ENCODE data around the gene CEMP1.
"Not testable (repeated sequence)": the region's sequence is repeated elsewhere in the genome, so short reads cannot be mapped to it uniquely, and the experiment has no call there.

The CEMP1 gene

DNA sequence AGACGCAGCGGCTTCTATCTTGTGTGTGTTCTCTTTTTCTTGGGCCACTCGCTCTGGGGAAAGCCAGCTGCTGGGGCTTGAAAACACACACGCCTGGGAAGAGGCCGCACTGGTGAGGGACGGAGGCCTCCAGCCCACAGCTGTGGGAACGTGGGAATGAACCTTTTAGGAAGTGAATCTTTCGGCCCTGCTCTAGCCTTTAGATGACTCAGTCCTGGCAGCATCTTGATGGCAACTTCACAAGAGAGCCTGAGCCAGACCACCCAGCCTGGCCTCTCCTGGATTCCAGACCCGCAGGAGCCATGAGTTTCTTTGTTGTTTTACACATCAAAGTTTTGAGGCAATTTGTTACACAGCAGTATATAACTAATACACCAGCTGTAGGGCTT, 4.4 kb upstream of the CEMP1 start:
- Mint-ChIP-seq H3K9me3 (no peaks in the 10 kb centered on the region), H3K4me3 (peak overlapping the region; percentile 56 to 75 (median 72)), H3K36me3 (ENCODE audit: low read depth) (no peaks in the 10 kb centered on the region), H3K27me3 (ENCODE audit: low read depth) (no peaks in the 10 kb centered on the region), H3K4me1 (peaks cover 25% of the 10 kb centered on the region), H3K27ac (peak overlapping the region in 1 of 3 experiments; percentile 44)
- TF ChIP-seq, protein P1, sequence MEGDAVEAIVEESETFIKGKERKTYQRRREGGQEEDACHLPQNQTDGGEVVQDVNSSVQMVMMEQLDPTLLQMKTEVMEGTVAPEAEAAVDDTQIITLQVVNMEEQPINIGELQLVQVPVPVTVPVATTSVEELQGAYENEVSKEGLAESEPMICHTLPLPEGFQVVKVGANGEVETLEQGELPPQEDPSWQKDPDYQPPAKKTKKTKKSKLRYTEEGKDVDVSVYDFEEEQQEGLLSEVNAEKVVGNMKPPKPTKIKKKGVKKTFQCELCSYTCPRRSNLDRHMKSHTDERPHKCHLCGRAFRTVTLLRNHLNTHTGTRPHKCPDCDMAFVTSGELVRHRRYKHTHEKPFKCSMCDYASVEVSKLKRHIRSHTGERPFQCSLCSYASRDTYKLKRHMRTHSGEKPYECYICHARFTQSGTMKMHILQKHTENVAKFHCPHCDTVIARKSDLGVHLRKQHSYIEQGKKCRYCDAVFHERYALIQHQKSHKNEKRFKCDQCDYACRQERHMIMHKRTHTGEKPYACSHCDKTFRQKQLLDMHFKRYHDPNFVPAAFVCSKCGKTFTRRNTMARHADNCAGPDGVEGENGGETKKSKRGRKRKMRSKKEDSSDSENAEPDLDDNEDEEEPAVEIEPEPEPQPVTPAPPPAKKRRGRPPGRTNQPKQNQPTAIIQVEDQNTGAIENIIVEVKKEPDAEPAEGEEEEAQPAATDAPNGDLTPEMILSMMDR (IDR thresholded peaks at IDR 0.05; ENCODE audit: unreplicated experiment in 3 of 3): no peak

DNA sequence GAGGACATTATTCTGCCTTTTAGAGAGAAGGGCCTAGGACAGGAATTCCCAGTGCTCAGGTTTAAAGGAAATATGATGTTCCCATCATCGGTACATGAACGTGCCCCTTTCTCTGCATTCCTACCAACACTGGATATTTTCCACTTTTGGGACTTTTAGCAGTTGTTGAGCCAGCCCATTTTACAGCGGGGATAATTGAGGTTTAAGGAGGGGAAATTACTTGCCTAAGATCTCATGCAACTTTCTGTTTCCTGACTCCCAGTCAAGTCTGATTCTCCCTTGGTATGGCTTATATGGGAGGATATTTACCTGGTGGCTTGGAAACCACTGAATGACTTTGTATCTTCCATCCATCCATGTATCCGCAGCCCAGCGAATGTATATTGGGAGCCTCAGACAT, 3.1 kb upstream of the CEMP1 start:
- H3K36me3 Mint-ChIP-seq (ENCODE audit: low read depth); H3K27me3 Mint-ChIP-seq (ENCODE audit: low read depth); H3K9me3 Mint-ChIP-seq: not testable (repeated sequence)
- H3K4me1 Mint-ChIP-seq: peaks cover 12% of the 10 kb centered on the region
- H3K27ac Mint-ChIP-seq: peak overlapping the region in 2 of 3 experiments; percentile 21 to 39
- peak overlapping the region; percentile 71 to 79 (median 74) for H3K4me3 Mint-ChIP-seq

DNA sequence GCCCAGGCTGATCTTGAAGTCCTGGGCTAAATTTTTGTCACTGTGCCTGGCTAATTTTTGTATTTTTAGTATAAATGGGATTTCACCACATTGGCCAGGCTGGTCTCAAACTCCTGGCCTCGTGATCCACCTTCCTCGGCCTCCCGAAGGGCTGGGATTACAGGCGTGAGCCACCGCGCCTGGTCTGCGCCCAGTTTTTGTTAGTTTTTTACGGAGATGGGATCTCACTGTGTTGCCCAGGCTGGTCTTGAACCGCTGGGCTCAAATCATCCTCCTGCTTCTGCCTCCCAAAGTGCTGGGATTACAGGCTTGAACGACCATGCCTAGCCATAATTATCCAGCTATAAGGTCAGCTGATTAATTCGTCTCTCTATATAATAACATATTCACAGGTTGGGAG, 2.7 kb upstream of the CEMP1 start:
- Mint-ChIP-seq H3K9me3 (no peaks in the 10 kb centered on the region), H3K27me3 (ENCODE audit: low read depth) (no peaks in the 10 kb centered on the region), H3K36me3 (ENCODE audit: low read depth) (no peaks in the 10 kb centered on the region), H3K4me3 (peak overlapping the region; percentile 71 to 79 (median 74)), H3K4me1 (peaks cover 9% of the 10 kb centered on the region), H3K27ac (peak overlapping the region in 2 of 3 experiments; percentile 21 to 39)
- TF ChIP-seq, protein P1 (IDR thresholded peaks at IDR 0.05; ENCODE audit: unreplicated experiment in 3 of 3): no peak

DNA sequence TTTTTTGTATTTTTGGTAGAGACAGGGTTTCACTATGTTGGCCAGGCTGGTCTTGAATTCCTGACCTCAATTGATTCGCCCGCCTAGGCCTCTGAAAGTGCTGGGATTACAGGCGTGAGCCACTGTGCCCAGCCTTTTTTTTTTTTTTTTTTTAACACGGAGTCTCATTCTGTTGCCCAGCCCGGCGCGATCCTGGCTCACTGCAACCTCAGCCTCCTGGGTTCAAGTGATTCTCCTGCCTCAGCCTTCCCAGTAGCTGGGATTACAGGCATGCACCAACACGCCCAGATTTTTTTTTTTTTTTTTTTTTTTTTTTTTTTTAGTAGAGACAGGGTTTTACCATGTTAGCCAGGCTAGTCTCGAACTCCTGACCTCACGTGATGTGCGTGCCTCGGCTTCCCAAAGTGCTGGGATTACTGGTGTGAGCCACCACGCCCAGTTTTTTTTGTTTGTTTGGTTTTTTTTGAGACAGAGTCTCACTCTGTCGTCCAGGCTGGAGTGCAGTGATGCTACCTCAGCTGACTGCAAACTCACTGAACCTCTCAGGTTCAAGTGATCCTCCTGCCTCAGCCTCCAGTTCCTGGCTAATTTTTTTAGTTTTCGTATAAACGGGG, 2.0 kb upstream of the CEMP1 start:
- not testable (repeated sequence) for H3K4me1 Mint-ChIP-seq; H3K36me3 Mint-ChIP-seq (ENCODE audit: low read depth); H3K27me3 Mint-ChIP-seq (ENCODE audit: low read depth); H3K9me3 Mint-ChIP-seq
- peak overlapping the region; percentile 83 to 96 (median 88) for H3K27ac Mint-ChIP-seq
- peak overlapping the region; percentile 91 to 94 (median 91) for H3K4me3 Mint-ChIP-seq

- TF ChIP-seq, protein P1 (IDR thresholded peaks at IDR 0.05; ENCODE audit: unreplicated experiment in 3 of 3): no peak
- Mint-ChIP-seq H3K4me1 (peaks cover 5% of the 10 kb centered on the region), H3K4me3 (peak overlapping the region; percentile 91 to 94 (median 91)), H3K36me3 (ENCODE audit: low read depth) (no peaks in the 10 kb centered on the region), H3K9me3 (no peaks in the 10 kb centered on the region), H3K27me3 (ENCODE audit: low read depth) (no peaks in the 10 kb centered on the region), H3K27ac (peak overlapping the region; percentile 83 to 96 (median 88))
Measured at GRCh38 chr16:2532494-2533141, 1.4 kb upstream of the CEMP1 start.

GRCh38 chr16:2531696-2532493, 687 bp upstream of the CEMP1 start:
- Mint-ChIP-seq H3K4me1 (peaks cover 5% of the 10 kb centered on the region), H3K27ac (peak overlapping the region; percentile 83 to 96 (median 88)), H3K9me3 (no peaks in the 10 kb centered on the region), H3K4me3 (peak overlapping the region; percentile 91 to 94 (median 91)), H3K27me3 (ENCODE audit: low read depth) (no peaks in the 10 kb centered on the region), H3K36me3 (ENCODE audit: low read depth) (no peaks in the 10 kb centered on the region)
- TF ChIP-seq, protein P1 (IDR thresholded peaks at IDR 0.05; ENCODE audit: unreplicated experiment in 3 of 3): no peak
